ENCODE data around the gene NAA20. TPM values are rescaled to one million over a fixed set of nuclear protein-coding genes. Genes with fewer than 3 reads are reported as not detected.
A peak's percentile ranks its signal among the peaks of the same experiment; 100 is the strongest.

The NAA20 gene
- total RNA-seq, 1 experiment from 2014 or later = 113 TPM

- H3K4me2 ChIP-seq (ENCODE audit: low read length) = peak overlapping the region; percentile 91
- H3K27ac ChIP-seq (ENCODE audit: low read length) = peak overlapping the region; percentile 93
- H3K9me3 ChIP-seq (ENCODE audit: low read length) = no peaks in the 10 kb centered on the region
- H3K9ac ChIP-seq (ENCODE audit: low read length) = peak overlapping the region; percentile 97
- ATAC-seq (peak; percentile 52), DNase-seq (peak; percentile 82)
- no peaks in the 10 kb centered on the region for H3K9me2 ChIP-seq (replicated peaks; ENCODE audit: low read length)
- no peak for TF ChIP-seq EZH2 (IDR thresholded peaks at IDR 0.05; ENCODE audit: low read length, unreplicated experiment)
- TF ChIP-seq EZH2phosphoT487 (IDR thresholded peaks at IDR 0.05; ENCODE audit: borderline replicate concordance, low read length) = no peak
- TF ChIP-seq CTCF (conservative IDR thresholded peaks at IDR 0.05; ENCODE audit: low read depth, low read length) = no peak
- no peak overlapping the region for H2AFZ ChIP-seq (ENCODE audit: low read length)
- intact Hi-C loops (cut with micrococcal nuclease) = loop anchor here (1.0 to 5.0 kb wide), 4 partner anchors 17 to 191 kb away; no protein-coding TSS in a partner anchor
- no peaks in the 10 kb centered on the region for H3F3A ChIP-seq (ENCODE audit: low read length, unreplicated experiment)
- no peaks in the 10 kb centered on the region for H3K27me3 ChIP-seq (ENCODE audit: low read length)
- H4K20me1 ChIP-seq (ENCODE audit: low read length) = peaks cover 45% of the 10 kb centered on the region
- H3K36me3 ChIP-seq (ENCODE audit: low read depth, low read length) = peaks cover 30% of the 10 kb centered on the region; the same call in 1 of the 2 replicates
- peaks cover 61% of the 10 kb centered on the region for H3K4me1 ChIP-seq (ENCODE audit: insufficient read depth, low read length)
- POLR2A ChIA-PET (ENCODE audit: unreplicated experiment) = interaction anchor here (0.5 to 2.0 kb wide), 7 partner anchors 10 to 1479 kb away, joined by 3 to 13 read pairs (median 6); no protein-coding TSS in a partner anchor
- H3K4me3 ChIP-seq (ENCODE audit: low read length) = peak overlapping the region; percentile 87
- TSS peak; percentile 91 for BruUV-seq (replicated peaks)
- CTCF ChIA-PET = interaction anchor here (0.6 to 1.6 kb wide), 3 partner anchors 22 to 149 kb away, joined by 3 read pairs; no protein-coding TSS in a partner anchor
- peaks cover 79% of the 10 kb centered on the region for H3K79me2 ChIP-seq (ENCODE audit: low read length)
Measured at GRCh38 chr20:19976595-19977372, 40.4 kb upstream of the NAA20 start.

DNA sequence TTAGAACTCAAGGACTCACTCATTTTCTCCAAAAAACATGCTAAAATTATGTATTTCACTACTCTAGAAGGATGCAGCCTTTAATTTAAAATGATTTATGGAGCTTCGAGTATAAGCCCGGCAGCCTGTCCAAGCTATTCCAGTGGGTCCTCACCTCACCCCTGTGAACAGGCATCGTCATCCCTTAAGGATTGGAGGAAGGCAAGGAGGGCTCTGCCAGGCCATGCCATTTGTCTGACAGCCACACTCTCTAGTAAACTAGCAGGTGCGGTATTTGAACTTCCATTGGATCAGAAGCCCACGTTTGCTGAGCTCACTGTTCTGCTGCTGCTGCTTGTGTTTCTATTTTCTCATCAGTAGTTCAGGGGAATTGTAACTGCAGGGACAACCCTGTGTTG lies 39.8 kb upstream of the NAA20 start:
- no peak for ATAC-seq
- H3K27me3 ChIP-seq (ENCODE audit: low read length) = no peaks in the 10 kb centered on the region
- DNase-seq = peak; percentile 38
- peak overlapping the region; percentile 97 for H3K9ac ChIP-seq (ENCODE audit: low read length)
- H3K4me1 ChIP-seq (ENCODE audit: insufficient read depth, low read length) = peaks cover 61% of the 10 kb centered on the region
- peaks cover 85% of the 10 kb centered on the region for H3K79me2 ChIP-seq (ENCODE audit: low read length)
- peaks cover 51% of the 10 kb centered on the region for H4K20me1 ChIP-seq (ENCODE audit: low read length)
- ChIA-PET CTCF (interaction anchor here (0.8 to 1.6 kb wide), 2 partner anchors 91 to 149 kb away, joined by 3 read pairs; no protein-coding TSS in a partner anchor), POLR2A (ENCODE audit: unreplicated experiment) (interaction anchor here (0.6 to 2.0 kb wide), 5 partner anchors 15 to 117 kb away, joined by 4 to 13 read pairs (median 7); no protein-coding TSS in a partner anchor)
- H2AFZ ChIP-seq (ENCODE audit: low read length) = no peak overlapping the region
- no TSS peak for BruUV-seq (replicated peaks)
- no peaks in the 10 kb centered on the region for H3F3A ChIP-seq (ENCODE audit: low read length, unreplicated experiment)
- H3K9me3 ChIP-seq (ENCODE audit: low read length) = no peaks in the 10 kb centered on the region
- no peaks in the 10 kb centered on the region for H3K9me2 ChIP-seq (replicated peaks; ENCODE audit: low read length)
- TF ChIP-seq CTCF (conservative IDR thresholded peaks at IDR 0.05; ENCODE audit: low read depth, low read length) (no peak), EZH2phosphoT487 (IDR thresholded peaks at IDR 0.05; ENCODE audit: borderline replicate concordance, low read length) (no peak), EZH2 (IDR thresholded peaks at IDR 0.05; ENCODE audit: low read length, unreplicated experiment) (no peak)
- peaks cover 36% of the 10 kb centered on the region; the same call in 1 of the 2 replicates for H3K36me3 ChIP-seq (ENCODE audit: low read depth, low read length)
- peak overlapping the region; percentile 93 for H3K27ac ChIP-seq (ENCODE audit: low read length)
- peak overlapping the region; percentile 87 for H3K4me3 ChIP-seq (ENCODE audit: low read length)
- intact Hi-C loops (cut with micrococcal nuclease) = loop anchor here (1.0 to 5.0 kb wide), 3 partner anchors 16 to 160 kb away; no protein-coding TSS in a partner anchor
- H3K4me2 ChIP-seq (ENCODE audit: low read length) = peak overlapping the region; percentile 91

All from PC-3 (cell line).